GM19023 (cell line): ENCODE results near the gene CAND2.
"Not testable (repeated sequence)": the region's sequence is repeated elsewhere in the genome, so short reads cannot be mapped to it uniquely, and the experiment has no call there.

ENCODE experiments used
- ATAC-seq: cut with Tn5 transposase; IDR thresholded peaks from one replicate; pipeline ENCODE4 v1.9.1; 2021; ENCODE audit warnings: mild to moderate bottlenecking, moderate library complexity; ENCODE audit not compliant: unreplicated experiment

Gene CAND2

GRCh38 chr3:12769761-12770160 is 26.7 kb upstream of the CAND2 start:
- ATAC-seq, result no peak

DNA sequence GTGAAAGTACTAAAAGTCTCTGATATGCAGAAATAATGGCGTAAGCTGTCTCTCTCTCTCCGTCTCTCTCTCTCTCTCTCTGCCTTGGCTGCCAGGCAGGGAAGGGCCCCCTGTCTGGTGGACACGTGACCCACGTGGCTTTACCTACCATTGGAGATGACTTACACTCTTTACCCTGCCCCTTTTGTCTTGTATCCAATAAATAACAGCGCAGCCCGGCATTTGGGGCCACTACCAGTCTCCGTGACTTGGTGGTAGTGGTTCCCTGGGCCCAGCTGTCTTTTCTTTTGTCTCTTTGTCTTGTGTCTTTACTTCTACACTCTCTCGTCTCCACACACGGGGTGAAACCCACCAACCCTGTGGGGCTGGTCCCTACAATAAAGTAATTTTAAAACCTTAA is 25.2 kb upstream of the CAND2 start:
- ATAC-seq, result no peak

- no peak for ATAC-seq
Measured at GRCh38 chr3:12772462-12772861, 24.0 kb upstream of the CAND2 start.

DNA sequence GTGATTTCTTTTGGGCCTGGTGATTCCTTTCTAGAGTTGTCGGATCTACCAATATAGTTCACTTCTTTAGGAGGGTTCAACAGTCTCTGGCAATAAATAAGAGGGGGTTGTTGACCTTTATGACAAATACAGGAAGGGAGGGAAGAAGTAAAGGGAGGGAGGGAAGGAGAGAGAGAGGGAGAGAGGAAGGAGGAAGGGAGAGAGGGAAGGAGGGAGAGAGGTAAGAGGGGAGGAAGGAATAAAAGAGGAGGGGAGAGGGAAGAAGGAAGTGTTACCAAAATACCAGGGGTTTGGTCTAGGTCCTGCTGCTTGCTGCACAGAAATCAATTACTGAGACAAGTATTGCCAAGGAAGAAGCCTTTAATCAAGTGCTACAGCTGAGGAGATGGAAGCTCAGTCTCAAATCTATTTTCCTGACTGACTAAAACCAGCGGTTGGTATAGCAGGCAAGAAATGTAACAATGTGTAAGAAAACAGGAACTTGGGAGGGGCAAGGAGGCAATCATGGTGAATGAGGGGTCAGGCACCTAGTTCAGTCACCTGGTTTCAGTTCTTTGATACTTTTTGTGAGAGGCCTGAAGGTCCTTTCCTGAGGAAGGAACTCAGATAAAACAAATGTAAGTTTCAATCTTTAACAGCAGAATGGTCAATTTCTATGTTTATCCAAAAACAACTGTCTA is 23.3 kb upstream of the CAND2 start:
- ATAC-seq, result no peak

GRCh38 chr3:12773710-12774086 is 22.8 kb upstream of the CAND2 start:
- no peak for ATAC-seq

- no peak for ATAC-seq
Measured at GRCh38 chr3:12774619-12775018, 21.9 kb upstream of the CAND2 start.

- no peak for ATAC-seq
Measured at GRCh38 chr3:12775226-12775625, 21.3 kb upstream of the CAND2 start.

DNA sequence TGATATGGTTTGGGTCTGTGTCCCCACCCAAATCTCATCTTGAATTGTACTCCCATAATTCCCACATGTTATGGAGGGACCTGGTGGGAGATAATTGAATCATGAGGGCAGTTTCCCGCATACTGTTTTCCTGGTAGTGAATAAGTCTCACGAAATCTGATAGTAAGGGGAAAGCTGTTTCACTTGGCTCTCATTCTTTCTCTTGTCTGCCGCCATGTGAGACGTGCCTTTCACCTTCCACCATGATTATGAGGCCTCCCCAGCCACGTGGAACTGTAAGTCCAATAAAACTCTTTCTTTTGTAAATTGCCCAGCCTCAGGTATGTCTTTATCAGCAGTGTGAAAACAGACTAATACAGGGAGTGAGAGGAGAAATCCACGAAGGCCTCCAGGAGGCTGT is 20.5 kb upstream of the CAND2 start:
- ATAC-seq, result not testable (repeated sequence)

- ATAC-seq, result no peak
Measured at GRCh38 chr3:12777171-12777570, 19.3 kb upstream of the CAND2 start.

DNA sequence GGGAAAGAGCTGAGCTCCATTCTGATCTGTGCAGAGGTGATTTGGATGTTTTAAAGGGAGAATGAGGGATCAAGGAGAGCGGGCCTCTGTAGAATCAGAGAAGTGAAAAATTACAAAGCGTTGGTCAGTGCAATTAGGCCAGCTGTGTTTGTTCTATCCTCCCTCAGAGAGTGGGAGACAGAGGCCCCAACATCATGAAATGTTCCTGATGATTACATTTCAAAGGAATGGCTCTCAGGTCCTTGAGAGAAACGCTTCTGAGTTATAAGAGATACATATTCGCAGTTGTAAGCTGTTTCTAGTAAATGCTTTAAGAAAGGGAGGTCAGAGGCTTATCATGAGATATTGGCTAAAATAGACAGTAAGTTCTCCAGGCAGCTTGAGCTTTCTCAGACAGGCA is 15.7 kb upstream of the CAND2 start:
- no peak for ATAC-seq

- no peak for ATAC-seq
Measured at GRCh38 chr3:12782172-12782815, 14.2 kb upstream of the CAND2 start.

- no peak for ATAC-seq
Measured at GRCh38 chr3:12785096-12785495, 11.4 kb upstream of the CAND2 start.

GRCh38 chr3:12787346-12787745 is 9.1 kb upstream of the CAND2 start:
- not testable (repeated sequence) for ATAC-seq

DNA sequence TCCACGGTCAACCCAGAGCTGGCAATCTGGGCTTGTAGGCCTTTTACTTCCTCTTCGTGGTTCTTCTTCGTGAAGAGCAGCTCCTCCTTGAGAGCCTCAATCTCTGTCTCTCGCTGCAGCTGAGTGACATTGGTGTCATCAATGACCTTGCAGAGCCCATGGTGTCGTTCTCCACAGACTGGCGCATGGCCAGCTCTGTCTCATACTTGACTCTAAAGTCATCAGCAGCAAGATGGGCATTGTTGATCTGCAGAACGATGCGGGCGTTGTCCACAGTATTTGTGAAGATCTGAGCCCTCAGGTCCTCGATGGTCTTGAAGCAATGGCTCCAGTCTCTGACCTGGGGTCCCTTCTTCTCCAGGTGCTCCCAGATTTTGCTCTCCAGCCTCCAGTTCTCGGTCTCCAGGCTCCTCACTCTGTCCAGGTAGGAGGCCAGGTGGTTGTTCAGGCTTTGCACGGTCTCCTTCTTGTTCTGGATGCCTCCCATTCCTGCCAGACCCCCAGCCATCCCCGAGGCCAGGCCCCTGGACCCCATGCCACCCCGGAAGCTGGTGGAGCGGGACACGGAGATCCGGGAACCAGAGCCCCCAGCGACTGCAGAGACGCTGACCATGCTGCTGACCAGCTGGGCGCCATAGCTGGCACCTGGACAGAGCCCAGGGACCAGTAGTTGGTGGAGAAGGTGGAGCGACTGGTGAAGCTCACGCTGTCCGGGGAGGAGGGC is 8.4 kb upstream of the CAND2 start:
- not testable (repeated sequence) for ATAC-seq

- no peak for ATAC-seq
Measured at GRCh38 chr3:12791430-12791829, 5.0 kb upstream of the CAND2 start.

GRCh38 chr3:12793701-12794100 is 2.8 kb upstream of the CAND2 start:
- ATAC-seq, result no peak

GRCh38 chr3:12797124-12797891 is 828 bp downstream of the CAND2 start:
- no peak for ATAC-seq

- ATAC-seq, result no peak
Measured at GRCh38 chr3:12797892-12798558, 1.5 kb downstream of the CAND2 start.

DNA sequence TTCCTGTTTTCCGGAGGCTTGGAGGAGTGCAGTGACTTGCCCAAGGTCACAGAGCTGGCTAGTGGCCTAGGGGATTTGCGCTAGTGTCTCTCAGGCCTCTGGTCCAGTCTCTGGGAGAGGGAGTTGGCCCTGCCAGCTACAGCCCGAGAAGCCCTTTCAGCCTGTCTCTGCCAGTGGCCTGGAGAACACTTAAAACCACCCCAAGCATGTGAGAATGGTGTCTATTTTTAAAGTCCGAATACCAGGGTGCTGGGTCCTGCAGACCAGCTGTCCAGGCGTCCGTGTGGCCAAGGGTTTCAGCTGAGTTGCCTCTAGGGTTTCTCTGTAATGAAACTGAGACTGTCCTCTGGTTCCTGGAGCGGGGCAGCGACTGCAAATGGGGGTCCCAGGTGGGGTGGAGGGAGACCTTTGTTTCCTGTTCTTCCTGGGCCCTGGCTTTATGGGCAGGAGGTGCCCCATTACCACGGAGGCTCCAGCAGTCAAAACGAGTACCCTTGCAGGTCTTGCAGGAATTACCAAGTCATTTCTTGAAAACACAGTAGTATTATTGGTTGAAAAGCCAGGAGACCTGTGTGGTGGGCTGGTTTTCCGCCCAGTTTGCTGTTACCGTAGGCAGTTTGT is 2.2 kb downstream of the CAND2 start:
- no peak for ATAC-seq
